Retina (tissue), 1 donor: ENCODE results near the gene C1orf87.
"Not testable (repeated sequence)": the region's sequence is repeated elsewhere in the genome, so short reads cannot be mapped to it uniquely, and the experiment has no call there.

Experiments used
- DNase-seq: peaks from one replicate; pipeline ENCODE4 v3.0.0-alpha.2; 2016

C1orf87 gene

DNA sequence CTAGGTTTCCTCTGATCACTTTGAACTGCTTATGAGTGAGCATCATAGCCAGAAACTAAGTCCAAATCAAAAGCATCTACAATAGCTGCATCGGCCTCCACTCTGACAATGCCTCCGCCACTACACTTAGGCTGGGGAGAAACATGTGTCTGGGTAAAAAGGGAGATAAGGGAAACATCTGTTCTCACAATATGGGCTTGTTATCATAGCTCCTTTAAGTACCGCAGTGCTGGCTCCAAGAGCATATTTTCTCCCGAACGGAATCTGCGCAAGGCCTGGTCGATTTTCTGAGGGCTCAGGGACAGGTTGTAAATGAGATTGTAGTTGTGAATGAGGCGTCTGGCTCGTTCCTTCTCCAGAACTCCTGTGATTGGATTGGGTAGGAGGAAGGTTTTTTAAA lies 83.1 kb downstream of the C1orf87 start:
- no peak for DNase-seq

DNA sequence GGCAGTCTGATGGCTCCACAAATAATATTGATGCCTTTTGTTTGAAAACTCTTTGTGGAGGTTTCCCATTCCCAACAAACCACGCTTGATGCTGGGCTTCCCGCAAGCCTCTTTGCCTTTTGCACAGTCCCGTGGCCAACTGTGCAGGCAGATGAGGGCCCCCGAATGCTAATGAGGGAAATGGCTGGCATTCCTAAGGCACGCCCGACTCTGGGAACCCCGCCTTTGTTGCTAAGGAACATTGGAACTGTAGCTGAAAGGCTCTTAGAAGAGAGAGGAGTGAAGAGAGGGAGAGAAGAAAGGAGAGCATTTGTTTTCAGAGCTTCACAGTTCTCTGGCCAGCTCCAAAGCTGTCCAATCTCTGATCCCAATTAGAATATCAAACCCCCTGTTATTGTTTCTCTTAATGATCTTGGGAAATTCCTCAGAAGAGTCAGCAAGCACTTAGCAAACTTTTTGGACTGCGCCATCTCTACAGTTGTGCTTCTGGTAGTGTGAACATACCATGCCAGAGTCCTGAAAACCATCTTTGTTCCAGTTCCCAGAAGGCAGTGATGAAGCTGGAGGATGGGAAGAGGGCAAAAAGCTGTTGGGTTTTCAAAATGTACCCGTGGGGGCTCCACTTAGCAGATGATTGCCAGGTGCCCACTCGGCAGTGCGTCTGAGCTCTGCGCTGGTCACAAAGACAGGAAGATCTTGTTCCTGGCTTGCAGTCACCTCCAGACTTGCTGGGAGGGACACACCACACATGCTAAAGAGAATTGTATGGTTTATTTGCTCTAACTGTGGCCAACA lies 86.9 kb downstream of the C1orf87 start:
- DNase-seq: no peak

DNA sequence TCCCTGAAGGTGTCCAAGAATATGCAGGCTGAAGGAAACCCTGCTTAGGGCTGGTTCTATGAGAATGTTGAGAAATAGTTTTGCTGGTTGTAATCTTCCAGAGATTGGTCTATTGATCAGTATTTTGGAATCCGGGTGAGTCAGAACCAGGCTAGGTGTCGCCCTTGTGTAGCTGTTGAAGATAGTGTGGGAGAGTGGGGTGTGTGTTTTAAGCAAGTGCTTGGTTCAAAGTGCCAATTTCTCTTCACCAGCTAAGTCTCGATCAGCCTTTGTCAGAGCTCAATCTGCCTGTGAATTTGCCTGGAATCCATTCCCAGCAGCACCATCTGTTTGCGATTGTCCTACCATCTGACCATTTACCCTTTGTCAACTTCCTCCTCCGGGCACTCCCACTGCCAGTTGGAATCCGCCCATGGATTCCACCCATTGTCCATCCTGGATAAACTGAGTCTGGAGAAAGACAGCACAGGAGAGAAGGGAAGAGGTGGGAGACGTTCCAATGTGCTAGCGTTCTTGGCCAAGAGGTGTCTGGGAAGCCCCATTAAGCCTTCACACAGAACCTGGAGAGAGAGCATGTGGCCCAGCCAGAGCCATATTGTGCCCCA lies 87.6 kb downstream of the C1orf87 start:
- DNase-seq: no peak

DNA sequence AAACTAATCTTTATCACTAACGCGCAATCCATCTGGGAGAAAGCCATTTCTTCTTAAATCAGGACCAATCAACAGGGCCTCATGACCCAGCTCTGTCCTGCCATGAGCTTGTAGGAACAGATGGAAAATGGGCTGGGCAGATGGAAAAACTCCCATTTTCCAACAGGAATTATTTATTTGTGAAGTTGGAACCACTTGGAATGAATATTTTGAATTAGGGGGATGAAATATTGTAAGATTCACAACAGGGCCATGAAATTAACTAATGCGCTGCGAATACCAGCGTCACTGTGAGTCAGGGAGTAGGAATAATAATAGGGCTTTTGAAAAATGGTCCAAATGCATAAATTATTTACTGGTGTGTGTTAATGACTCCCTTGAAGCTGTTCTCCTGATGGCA lies 93.9 kb downstream of the C1orf87 start:
- no peak for DNase-seq

DNA sequence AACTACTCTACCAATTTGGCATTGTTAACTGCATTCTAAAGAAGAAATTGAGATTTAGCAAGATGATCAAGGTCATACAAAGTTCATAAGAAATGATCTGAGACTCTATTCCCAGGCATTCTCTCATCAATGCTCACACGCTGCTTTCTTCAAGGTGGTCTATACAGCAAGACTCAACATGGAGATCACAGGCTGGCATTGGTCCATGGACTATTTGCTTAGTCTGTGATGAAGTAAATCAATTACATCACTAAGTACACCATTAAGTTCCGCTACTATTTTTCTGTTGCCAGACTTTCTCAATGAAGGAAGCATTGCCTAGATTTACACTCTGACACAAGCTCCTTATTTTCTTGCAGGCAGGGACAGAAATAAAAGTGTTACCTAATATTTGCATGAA lies 95.1 kb downstream of the C1orf87 start:
- no peak for DNase-seq

DNA sequence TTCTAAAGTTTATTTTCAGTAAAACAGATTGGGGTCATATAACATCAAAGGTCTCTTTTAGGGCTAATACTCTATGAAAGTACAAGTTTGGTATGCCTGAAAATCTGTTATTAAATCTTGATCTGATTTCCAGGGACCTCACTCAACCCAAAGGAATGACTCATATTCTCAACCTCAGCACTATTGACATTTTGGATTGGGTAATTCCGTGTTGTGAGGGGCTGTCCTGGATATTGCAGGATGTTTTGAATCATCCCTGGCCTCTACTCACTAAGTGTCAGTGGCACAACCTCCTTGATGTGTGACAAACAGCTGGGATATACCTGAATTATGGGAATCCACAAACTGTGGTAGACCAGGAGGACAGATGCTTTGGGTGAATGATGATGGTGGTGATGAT lies 95.5 kb downstream of the C1orf87 start:
- no peak for DNase-seq

DNA sequence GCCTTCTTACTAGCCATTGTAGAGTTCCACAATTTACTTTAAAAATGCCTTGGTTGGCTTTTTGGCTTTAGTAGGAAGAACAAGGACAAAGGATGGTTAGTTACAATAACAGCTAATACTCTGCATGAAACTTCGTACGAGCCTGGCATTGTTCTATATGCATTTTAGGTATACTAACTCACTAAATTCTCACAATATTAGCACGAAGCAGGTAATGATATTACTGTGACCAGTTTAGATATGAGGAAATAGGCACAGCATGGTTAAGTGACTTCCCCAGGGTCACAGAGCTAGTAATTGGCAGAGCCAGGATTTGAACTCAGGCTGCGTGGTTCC lies 96.5 kb downstream of the C1orf87 start:
- no peak for DNase-seq

DNA sequence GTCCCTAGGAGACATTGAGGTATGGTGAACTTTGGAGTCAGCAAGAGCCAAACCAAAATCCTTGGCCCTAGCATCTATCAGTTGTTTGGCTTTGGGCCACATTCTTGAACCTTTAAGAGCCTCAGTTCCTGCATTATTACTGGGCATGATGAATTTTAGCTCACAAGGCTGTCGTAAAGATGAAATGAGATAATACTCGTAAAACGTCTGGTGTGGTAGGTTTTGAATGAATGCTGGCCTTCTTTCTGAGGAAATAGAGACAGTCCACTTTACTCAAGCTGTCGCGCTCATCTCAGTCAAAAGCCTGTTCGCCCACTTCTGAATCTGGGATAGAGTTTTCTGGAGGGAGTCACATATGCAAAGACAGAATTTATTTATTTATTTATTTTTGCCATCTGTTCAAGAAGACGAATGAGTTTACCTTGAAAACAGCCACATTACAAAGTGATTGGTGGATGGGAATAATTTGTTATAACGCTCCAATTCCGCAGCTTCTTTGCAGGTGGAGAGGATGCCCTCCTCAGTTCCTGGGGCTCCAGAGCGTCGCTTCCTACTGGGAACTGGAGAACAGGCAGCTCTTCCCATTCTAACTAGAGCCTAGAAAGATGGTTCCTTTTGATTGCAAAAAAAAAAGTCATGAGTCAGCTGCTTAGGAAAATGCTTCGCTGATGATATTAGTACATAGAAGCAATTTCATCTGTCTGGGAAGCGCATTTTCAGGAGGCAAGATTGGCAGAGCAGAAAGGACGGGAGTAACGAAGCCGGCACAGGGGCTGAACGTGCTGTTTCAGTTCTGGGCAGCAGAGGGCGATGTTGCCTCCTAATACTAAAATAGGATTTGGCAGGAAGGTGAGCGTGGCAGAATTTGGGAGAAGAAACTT lies 97.1 kb downstream of the C1orf87 start:
- DNase-seq: peak; percentile 86

DNA sequence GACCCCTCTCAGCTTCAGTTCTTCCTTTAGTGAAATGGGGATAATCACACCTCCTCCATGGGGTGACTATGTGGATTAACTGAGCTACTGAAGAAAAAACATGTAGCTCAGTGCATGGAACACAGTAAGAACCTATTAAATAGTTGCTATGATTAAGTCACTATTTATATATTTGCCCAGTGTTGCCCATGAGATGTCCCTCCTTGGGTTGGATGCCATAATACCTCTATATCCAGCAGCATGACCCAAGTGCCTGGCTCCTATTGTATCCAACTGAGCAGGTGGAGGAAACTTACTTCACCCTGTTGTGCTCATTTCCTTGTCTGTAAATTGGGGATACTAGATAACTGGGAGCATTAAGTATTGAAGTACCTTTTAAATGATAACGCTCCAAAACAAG lies 99.9 kb downstream of the C1orf87 start:
- no peak for DNase-seq

DNA sequence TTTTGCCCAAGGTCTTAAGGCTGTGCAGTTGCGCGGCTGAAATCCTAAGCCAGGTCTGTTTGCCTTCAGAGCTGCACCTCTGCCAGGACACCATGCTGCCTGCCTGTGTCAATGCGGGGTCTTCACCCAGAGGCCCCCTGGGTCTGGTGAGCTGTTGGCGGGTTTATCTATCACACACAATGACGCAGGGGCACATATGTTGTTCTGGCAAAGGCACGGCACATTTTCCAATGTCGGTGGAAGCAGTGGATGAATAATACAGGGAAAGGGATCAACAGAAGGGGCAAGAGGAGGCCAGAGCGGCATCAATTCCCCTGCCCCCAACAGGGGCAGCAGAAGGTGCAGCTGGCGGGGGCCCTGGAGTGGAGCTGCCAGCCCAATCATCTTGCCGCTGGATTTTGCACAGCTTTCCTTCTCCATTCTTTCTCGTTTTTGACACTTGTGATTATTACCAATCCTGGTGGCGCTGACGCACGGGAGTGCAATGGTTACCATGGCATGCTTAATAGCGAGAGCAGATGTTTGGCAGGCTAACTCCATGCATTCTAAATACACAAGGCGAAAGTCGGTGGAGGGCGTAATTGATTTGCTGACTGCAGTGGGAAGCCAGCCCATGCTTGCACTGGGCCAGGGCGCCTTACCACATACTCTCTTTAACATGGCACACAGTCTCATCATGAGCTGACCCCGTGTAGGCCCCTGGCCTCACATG lies 101.2 kb downstream of the C1orf87 start:
- peak; percentile 57 for DNase-seq

DNA sequence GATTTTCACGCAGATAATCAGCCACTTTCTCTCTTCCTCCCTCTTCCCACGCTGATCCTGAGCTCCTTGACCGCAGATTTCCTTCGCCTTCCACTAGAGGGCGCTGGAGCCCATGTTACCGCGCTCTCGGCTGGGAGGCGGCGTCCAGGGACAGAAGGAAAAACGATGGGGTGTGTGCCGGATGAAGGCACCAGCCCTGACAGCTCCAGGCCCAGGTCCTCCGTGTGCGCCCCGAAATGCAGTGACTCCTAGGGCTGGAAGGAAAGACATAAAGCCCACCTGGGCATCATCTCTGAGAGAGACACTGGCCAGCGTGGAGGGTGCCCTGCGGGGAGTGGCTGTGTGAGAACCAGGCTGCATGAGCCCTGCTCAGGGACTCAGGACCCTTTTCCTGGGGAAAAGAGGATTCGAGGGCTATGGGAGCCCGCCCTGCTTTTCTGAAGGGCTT lies 102.1 kb downstream of the C1orf87 start:
- peak; percentile 91 for DNase-seq

DNA sequence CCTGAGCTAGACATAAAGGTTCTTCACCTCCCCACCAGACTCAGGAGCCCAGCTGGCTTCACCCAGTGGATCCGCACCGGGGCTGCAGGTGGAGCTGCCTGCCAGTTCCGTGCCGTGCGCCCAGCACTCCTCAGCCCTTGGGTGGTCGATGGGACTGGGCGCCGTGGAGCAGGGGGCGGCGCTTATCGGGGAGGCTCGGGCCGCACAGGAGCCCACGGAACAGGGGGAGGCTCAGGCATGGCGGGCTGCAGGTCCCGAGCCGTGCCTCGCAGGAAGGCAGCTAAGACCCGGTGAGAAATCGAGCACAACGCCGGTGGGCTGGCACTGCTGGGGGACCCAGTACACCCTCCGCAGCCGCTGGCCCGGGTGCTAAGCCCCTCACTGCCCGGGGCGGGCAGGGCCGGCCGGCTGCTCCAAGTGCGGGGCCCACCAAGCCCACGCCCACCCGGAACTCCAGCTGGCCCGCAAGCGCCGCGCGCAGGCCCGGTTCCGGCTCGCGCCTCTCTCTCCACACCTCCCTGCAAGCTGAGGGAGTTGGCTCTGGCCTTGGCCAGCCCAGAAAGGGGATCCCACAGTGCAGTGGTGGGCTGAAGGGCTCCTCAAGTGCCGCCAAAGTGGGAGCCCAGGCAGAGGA lies 103.9 kb downstream of the C1orf87 start:
- not testable (repeated sequence) for DNase-seq

DNA sequence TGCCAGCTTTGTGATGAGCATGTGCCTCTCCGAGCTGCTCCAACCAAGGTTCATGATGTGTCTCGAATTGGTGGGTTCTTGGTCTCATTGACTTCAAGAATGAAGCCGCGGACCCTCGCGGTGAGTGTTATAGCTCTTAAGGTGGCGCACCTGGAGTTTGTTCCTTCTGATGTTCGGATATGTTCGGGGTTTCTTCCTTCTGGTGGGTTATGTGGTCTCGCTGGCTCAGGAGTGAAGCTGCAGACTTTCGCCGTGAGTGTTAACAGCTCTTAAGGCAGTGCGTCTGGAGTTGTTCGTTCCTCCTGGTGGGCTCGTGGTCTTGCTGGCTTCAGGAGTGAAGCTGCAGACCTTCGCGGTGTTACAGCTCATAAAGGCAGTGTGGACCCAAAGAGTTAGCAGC lies 104.8 kb downstream of the C1orf87 start:
- DNase-seq: not testable (repeated sequence)

DNA sequence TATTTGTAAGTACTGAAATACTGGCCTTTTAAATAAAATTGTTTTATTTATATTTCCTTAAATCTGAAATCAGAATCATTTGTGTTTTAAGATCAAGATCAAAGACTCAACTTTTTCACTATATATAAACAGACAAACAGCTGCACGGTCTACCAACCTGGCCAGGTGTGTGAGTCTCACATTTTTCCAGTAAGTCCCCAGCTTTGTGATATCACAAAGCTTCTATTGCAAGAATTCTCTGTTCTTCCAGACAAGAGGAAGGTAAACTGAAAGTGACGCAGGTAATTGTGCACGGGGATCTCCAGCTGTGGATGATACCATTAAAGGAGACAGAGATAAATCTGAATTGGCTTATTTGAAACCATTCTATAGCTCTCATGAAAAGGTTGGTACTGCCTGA lies 105.8 kb downstream of the C1orf87 start:
- DNase-seq: no peak

DNA sequence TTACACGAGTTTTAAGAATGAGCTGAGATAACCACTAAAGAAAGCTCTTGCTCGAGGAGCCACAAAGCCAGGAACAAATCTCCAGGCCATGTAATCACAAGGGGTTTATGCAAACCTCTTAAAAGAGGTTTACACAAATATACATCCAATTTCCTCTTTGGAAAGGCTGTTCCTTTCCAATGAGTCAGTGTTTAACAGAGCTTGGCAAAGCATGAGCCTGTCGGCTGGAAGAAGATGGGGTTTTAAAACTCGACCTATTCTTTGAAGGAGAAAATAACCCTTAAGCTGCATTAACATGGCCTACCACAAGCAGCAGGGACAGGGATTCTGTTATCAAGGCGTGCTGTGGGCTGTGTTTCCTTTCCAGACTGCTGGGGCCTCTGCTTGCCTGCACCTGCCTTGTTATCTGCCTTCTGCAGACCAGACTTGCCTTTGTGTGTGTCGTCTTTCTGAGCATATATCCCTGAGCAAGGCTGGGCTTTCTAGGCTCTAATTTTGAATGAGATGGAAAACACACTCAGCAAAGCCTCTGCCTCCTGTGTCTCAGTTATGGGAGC lies 106.4 kb downstream of the C1orf87 start:
- DNase-seq: no peak

DNA sequence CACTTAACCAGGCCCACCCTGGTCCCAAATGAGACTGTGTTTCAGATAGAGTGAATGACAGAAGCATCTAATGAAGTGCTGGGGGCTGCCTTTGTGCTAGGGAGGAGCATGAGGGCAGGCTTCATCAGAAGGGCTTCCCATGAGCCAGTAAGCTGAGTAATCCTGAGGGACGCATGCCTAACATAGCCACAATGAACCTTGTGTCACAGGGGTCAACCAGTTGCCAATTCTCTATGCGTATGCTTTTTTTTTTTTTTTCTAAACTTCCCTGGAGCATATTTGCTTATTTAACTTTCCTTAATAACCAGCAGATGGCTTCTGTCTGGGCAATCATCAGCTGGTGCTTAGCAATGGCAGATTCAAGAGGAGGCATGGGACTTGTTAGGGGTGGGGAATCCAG lies 121.5 kb downstream of the C1orf87 start:
- DNase-seq: no peak

DNA sequence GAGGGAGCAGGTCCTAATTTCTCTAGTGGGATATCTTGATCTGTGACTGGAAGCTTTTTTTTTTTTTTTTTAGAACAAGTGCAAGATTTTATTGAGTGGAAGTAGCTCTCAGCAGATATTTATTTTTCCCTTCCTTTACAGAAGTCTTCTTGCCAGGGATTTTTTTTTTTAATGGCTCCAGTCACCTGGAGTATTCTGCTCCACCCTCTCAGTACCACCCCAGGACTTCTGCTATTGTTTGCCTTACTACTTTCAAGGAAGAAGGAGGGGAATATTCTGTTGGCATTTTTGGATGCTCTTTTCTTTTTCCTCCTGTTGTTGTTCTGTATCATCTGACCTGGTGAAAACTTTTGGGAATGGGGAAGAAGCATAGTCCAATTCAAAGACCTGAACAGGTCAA lies 123.9 kb downstream of the C1orf87 start:
- no peak for DNase-seq

DNA sequence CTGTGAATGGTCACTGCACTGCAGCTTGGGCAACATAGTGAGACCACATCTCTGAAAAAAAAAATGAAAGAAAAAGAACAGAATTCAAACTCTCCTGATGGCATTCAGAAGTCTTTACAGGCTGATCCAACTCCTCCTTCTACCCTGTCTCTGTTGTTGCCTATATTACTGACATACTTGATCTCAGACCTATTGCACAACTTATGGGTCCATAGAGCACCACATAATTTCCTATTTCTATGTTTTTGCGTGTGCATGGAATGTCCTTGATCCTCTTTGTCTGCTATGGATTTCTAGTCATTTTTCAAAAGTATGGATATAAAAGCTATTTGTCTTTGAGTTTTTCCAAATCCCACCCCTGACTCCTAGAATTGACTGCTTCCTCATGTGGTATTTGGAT lies 124.6 kb downstream of the C1orf87 start:
- DNase-seq: no peak

DNA sequence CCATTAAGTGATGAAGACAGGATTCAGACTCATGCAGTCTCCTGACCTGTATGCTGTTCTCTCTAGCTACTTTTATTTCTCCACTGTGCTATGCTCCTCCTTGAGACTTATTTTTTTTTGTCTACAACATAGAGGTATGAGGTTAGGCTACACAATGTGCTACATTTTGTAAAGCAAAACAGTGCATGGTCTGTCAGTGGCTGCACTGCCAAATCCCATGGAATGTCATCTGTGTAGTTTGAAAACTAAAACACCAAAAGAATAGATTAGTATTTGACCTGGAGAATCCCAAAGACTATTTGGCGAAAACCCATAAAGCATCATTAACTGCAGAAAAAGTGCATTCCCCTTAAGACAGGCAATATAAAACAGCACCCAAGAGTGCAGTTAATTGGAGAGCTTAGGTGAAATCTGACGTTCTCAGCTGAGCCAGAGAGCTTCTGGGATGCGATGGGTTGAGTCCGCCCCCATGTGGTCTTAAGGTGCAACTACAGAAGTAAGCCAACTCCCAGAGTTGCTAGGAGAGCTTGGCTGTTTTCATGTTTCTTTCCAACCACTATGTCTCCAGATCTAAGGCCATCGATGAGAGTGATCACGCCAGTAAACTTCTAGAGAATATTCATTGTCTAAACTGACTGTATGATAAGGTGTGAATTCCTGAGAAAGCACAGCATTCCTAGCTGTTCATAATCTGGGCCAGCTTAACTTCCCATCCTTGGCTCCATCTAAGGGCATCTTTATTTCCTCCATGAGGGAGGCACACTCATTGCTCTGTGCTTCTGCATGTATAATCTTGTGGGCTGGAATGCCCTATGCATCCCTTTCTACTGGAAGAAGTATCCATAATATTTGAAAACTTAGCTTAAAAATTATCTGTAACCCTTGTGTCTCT lies 126.3 kb downstream of the C1orf87 start:
- peak; percentile 65 for DNase-seq

DNA sequence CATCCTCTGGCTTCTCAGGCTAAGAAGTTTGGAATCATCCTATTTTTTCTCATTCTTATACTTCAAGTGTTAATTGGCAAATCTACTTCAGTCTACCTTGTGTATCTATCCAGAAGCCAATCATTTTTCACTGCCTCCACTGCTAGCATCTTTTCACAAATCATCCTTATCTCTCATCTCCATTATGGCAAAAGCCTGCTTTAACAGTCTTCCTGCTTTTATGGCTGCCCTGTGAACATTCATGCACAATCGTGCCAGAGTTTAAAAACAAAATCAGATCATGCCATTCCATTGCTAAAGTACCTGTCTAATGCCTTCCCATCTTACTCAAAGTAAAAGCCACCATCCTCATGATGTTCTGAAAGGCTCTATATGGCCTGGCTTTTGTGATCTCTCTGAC lies 127.8 kb downstream of the C1orf87 start:
- no peak for DNase-seq
